Lower leg skin (tissue), 4 donors: ENCODE measurements around the gene CCNL1. TPM values are rescaled to one million over a fixed set of nuclear protein-coding genes. Genes with fewer than 3 reads are reported as not detected.

Experiments used
- DNase-seq, 2 donors: peaks; one replicate each; pipeline ENCODE4 v3.0.0-alpha.2; 2019; ENCODE audit warnings: low spot score in 2 of 2
- H3K4me3 ChIP-seq: fragments of 200-600 bp; sonication (generic); 2 replicates; pipeline ENCODE4 v1.5.1; 2017; ENCODE audit warnings: mild to moderate bottlenecking, low read depth; ENCODE audit not compliant: poor library complexity, severe bottlenecking
- CTCF ChIP-seq, 3 donors: fragments of 450-650 bp; IDR thresholded peaks; one replicate each; pipeline ENCODE4 v1.5.1; 2016; ENCODE audit warnings: antibody characterized with exemption in 3 of 3, mild to moderate bottlenecking in 3 of 3, moderate library complexity in 2 of 3
- POLR2A ChIP-seq, 2 donors: fragments of 450-650 bp; IDR thresholded peaks; one replicate each; pipeline ENCODE4 v1.6.1; 2016 to 2017; ENCODE audit warnings: antibody characterized with exemption in 2 of 2, mild to moderate bottlenecking in 1 of 2, moderate library complexity in 1 of 2
- WGBS, 2 donors: methylation state at CpG; one replicate each; pipeline ENCODE4 v1.1.5; 2018; 5-methylcytosine and 5-hydroxymethylcytosine counted together
- intact Hi-C: fragments of 100-400 bp; cut with DNase I; formaldehyde crosslinking; loops from one replicate; pipeline ENCODE4 v1.15.0; 2023; ENCODE audit warnings: low total_unique reads
- total RNA-seq, 4 donors: library from RNA; depleted of rRNA; stranded (reverse); fragments of >200 nt; gene quantifications; one replicate each; pipeline ENCODE4 v1.1.0, GENCODE V29; 2016

The CCNL1 gene
- total RNA-seq, 4 donors from 2014 or later, result 113 to 308 (median 155) TPM

GRCh38 chr3:157111518-157111917 lies 48.4 kb downstream of the CCNL1 start:
- no peak for TF ChIP-seq CTCF (IDR thresholded peaks at IDR 0.05)
- no peak for TF ChIP-seq POLR2A (IDR thresholded peaks at IDR 0.05)
- WGBS, 2 donors, result 46 to 51% methylated on average over 2 of the region's 2 CpGs
- no peak for DNase-seq
- no peak overlapping the region for H3K4me3 ChIP-seq
- intact Hi-C loops, result no loop called here

GRCh38 chr3:157110761-157111278 lies 49.1 kb downstream of the CCNL1 start:
- WGBS, 2 donors, result 57 to 73% methylated on average over 6 of the region's 6 CpGs
- TF ChIP-seq POLR2A (IDR thresholded peaks at IDR 0.05) (no peak), CTCF (IDR thresholded peaks at IDR 0.05) (no peak)
- intact Hi-C loops, result no loop called here
- DNase-seq, result no peak
- no peak overlapping the region for H3K4me3 ChIP-seq

- 89 to 91% methylated on average over 7 of the region's 7 CpGs for WGBS, 2 donors
- DNase-seq, result no peak
- intact Hi-C loops, result no loop called here
- no peak for TF ChIP-seq CTCF (IDR thresholded peaks at IDR 0.05)
- TF ChIP-seq POLR2A (IDR thresholded peaks at IDR 0.05), result no peak
- H3K4me3 ChIP-seq, result no peak overlapping the region
Measured at GRCh38 chr3:157109267-157110141, 50.4 kb downstream of the CCNL1 start.

GRCh38 chr3:157107644-157108133 lies 52.3 kb downstream of the CCNL1 start:
- DNase-seq, result no peak
- WGBS, 2 donors, result 63% methylated on average over 5 of the region's 5 CpGs
- no peak overlapping the region for H3K4me3 ChIP-seq
- TF ChIP-seq CTCF (IDR thresholded peaks at IDR 0.05), result no peak
- TF ChIP-seq POLR2A (IDR thresholded peaks at IDR 0.05), result no peak
- intact Hi-C loops, result no loop called here

GRCh38 chr3:157107037-157107436 lies 52.9 kb downstream of the CCNL1 start:
- no peak overlapping the region for H3K4me3 ChIP-seq
- DNase-seq, result no peak
- 43 to 54% methylated on average over 2 of the region's 2 CpGs for WGBS, 2 donors
- TF ChIP-seq CTCF (IDR thresholded peaks at IDR 0.05) (no peak), POLR2A (IDR thresholded peaks at IDR 0.05) (no peak)
- intact Hi-C loops, result no loop called here
